IPS DF 4.7 (cell line): ENCODE results near the gene ZNF507.
"Not testable (repeated sequence)": the region's sequence is repeated elsewhere in the genome, so short reads cannot be mapped to it uniquely, and the experiment has no call there.

Experiments used
- DNase-seq: peaks from one replicate; pipeline ENCODE4 v3.0.0-alpha.2; 2013; ENCODE audit warnings: low spot score; ENCODE audit errors: extremely low read depth

ZNF507 gene

DNA sequence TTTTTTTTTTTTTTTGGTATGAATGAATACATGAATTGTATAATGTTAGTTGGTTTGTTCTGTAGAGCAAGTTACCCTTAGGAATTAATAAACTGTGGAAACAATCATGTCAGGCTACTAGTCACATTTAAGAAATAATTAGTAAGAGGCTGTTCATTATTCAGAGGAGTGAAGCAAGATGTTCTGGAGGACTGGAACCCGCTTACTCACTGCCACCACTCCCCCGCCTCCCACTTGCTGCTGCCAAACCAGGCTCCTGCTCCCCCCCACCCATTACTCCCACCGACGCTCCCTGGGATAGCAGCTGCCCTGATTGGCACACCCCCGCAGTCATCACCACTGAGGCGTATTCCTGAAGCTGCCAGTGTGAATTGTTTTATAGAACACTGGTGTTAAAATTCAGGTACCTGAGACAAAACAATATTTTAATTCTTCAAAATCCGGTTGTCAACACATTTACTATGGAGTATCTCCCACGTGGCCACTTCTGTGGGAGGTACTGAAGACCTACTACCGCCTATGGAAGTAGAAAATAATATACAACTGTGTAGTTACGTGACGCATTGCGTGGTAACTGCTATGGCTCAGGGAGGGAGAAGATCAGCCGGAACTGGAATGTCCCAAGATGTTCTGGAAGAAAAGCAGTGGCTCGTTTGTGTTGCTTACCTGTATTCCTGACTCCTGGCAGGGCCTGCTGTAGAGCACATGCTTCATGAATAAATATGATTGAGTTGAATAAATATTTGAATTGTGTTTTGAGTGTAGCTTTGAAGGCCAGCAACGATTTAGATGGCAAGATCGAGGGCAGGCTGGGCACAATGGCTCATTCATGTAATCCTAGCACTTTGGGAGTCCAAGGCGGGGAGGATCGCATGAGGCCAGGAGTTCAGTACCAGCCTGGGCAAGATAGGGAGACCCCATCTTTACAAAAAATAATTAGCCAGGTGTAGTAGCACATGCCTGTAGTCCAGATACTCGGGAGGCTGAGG lies 61.9 kb downstream of the ZNF507 start:
- DNase-seq = no peak

DNA sequence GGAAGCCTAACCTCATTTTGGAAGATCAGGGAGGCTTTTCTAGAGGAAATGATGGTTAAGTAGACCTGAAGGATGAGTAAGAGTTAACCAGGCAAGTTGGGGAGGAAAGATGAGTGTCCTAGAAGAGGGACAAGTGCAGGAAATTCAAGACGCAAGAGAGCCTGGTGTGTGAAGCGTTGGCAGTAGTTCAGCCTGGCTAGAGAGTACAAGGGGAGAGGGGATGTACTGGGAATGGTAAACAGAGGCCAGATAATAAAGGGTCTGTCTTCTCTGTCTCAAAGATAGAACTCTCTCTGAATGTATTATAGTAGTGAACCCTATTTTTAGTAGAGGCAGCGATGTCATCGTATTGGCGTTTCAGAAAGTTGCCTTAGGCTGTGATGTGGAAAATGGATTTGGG lies 69.8 kb downstream of the ZNF507 start:
- no peak for DNase-seq

DNA sequence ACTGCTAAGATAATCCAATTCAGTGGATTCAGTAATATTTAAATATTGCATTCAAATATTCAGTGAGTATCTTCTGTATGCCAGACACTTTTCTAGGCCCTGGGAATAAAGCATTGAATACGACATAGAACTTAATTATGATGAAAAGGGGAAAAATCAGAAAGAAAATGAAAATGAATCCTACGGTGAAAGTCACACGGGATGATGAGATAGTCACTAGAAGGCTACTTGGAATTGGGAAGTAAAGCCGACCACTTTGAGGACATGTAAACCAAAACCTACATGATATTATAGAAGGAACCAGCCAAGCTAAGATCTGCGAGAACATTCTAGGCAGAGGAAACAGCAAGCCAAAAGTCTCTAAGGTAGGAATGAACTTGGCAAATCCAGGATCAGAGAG lies 70.3 kb downstream of the ZNF507 start:
- no peak for DNase-seq

DNA sequence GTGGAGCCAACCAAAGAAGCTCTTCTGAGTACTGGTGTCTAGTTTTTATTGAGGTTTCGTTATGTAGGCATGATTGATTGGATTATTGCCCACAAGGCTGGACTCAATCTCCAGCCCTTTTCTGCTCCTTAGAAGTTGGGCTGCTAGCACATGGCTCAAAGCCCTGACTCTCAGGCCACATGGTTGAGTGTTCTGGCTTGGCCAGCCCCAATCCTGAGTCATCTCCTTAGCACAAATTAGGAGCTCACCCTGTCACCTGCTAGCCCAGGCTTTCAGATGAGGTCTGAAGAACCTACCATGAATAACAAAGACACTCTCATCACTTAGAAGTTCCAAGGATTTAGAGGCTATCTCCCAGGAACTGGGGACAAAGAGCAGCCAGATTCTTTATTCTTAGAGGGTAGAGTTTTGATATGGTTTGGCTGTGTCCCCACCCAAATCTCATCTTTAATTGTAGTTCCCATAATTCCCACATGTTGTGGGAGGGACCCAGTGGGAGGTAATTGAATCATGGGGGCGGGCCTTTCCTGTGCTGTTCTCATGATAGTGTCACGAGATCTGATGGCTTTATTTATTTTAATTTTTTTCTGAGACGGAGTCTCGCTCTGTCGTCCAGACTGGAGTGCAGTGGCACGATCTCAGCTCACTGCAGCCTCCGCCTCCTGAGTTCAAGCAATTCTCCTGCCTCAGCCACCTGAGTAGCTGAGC lies 71.5 kb downstream of the ZNF507 start:
- DNase-seq = no peak

DNA sequence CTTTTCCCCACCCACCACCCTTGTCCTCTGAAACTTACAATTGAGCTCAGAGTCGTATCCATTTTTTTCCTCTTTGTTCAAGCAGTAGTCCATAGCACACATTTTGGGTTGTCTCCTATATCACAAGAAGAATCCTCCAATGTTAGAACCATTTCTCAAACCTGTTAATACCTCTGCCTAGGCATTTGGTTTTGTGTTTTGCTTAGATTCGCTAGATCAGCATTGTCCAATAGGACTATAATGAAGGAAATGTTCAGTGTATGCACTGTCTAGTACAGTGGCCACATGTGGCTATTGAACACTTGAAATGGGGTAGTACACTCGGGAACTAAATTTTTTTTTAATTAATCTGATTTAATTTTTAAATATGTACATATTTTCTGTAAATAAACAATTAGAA lies 72.7 kb downstream of the ZNF507 start:
- DNase-seq = no peak

DNA sequence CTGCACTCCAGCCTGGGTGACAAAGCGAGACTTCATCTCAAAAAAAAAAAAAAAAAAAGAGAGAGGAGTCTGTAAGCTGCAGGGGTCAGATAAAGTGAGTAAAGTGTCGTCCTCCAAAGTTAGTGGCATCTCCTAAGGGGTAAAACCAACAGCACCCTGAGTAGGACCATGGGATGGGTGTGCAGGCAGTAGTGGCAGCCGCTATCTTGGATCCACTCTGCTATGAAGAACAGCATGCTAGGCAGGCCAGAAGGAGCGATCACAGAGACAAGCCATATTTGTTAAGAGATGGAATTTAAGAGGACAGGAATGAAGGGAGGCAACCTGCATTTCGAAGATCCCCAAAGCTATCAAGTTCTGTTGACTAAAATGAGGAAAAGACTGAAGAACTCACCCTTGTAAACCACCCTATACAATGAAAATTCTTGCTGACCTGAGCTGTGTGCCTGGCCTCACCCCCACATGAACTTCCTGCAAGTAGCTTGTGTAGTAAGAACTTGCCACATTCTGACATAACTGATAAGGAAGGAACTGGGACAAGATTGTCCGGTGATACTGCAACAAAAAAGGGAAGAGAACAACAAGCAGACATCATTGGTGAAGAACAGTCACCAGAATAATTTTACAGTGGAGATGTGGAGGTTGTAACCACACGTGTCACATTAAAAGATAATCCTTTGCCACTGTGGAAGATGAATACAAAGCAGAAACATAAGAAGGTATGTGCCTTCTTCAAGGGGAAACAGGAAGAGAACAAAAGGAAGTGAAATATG lies 76.4 kb downstream of the ZNF507 start:
- no peak for DNase-seq

DNA sequence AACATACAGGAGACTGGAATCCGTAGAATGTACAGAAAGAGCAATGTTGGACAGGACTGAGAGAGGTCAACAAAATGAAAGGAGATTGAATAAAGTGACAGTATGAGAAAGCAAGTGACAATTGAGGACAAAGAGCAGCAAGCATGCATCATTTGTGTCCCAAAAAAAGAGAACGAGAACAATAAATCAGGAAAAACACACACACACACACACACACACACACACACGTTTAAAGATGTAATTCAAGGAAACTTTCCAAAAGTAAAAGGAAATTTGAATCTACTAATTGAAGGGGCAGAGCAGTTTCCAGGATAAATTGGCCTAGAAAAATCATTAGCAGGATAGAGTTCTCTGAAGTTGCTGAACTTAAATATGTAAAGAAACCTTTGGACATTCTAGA lies 77.0 kb downstream of the ZNF507 start:
- DNase-seq = no peak

DNA sequence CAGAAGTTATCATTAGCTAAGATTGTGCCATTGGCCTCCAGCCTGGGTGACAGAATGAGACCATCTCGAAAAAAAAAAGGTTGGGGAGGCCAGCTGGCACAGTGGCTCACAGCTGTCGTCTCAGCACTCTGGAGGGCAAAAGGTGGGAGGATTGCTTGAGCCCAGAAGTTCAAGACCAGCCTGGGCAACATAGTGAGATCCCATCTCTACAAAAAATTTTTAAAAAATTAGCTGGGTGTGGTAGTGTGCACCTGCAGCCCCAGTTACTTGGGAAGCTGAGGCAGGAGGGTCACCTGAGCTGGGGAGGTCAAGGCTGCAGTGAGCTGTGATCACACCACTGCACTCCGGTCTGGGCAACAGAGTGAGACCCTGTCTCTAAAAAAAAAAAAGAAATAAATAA lies 78.5 kb downstream of the ZNF507 start:
- DNase-seq = not testable (repeated sequence)

DNA sequence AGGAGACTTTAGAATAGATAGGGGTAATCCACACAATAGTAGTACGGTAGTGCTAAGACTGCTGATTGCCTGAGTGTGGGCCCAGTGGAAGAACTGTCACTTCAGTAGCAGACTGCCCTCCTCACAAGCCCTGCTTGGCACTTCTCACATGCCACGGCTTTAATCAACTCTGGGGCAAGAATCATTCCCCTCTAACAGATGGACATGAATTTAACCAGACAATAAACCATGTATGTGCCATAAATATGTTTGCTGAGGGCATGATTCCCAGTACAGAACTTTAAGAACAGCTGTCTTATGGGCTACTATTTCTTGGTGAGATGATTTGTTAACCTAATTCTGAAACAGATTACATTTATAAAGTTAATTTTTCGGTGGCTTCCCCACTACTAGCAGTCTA lies 82.1 kb downstream of the ZNF507 start:
- DNase-seq = no peak

DNA sequence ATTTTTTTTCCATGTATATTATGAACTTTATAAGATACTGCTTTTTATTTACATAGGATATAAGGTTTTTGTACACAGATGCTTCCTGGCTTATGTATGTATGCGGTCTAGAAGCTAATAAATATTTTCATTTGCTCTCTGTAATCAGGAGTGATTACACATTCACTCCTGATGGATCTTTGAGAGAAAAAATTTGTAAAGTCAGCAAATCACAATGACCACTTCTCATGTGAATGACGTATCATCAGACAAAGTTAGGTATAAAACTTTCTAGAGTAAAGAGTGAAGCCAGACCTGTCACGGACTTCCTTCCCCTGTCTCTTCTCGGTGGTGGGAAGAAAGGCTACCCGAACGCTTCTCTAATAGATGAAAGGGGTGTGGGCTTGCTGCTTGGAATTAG lies 91.3 kb downstream of the ZNF507 start:
- no peak for DNase-seq

DNA sequence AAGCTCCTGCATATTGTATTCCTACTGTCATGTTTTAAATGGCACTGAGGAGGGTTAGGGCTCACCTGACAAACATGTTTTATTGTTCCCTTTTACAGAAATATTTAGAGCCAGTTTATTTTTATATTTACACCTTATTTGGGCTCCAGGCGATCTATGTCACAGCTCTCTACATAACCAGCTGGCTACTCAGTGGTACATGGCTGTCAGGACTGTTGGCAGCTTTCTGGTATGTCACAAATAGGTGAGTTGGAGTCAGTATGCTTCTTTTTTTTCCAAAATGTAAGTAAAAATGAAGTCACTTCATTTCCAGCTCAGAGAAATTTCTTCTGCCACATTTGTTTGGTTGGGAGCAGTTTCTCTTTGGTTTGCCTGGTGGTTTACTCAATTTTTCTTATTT lies 91.7 kb downstream of the ZNF507 start:
- DNase-seq = no peak
